HG03571 (cell line): ENCODE results near the gene PRKN.

Experiments
- ATAC-seq: cut with Tn5 transposase; IDR thresholded peaks from one replicate; pipeline ENCODE4 v1.9.1; 2021; ENCODE audit not compliant: unreplicated experiment

PRKN gene

GRCh38 chr6:161696801-161697200 is 1030.8 kb downstream of the PRKN start:
- ATAC-seq = no peak

- ATAC-seq = no peak
Observed at GRCh38 chr6:161694995-161695394, 1032.6 kb downstream of the PRKN start.

- no peak for ATAC-seq
Observed at GRCh38 chr6:161686655-161687054, 1040.9 kb downstream of the PRKN start.

- no peak for ATAC-seq
Observed at GRCh38 chr6:161684731-161685475, 1042.7 kb downstream of the PRKN start.

- ATAC-seq = no peak
Observed at GRCh38 chr6:161683400-161683799, 1044.2 kb downstream of the PRKN start.

GRCh38 chr6:161682982-161683381 is 1044.6 kb downstream of the PRKN start:
- no peak for ATAC-seq

- ATAC-seq = no peak
Observed at GRCh38 chr6:161679980-161680538, 1047.5 kb downstream of the PRKN start.

- no peak for ATAC-seq
Observed at GRCh38 chr6:161677188-161677587, 1050.4 kb downstream of the PRKN start.

GRCh38 chr6:161676586-161676985 is 1051.0 kb downstream of the PRKN start:
- no peak for ATAC-seq

- ATAC-seq = no peak
Observed at GRCh38 chr6:161674930-161675682, 1052.5 kb downstream of the PRKN start.

- no peak for ATAC-seq
Observed at GRCh38 chr6:161673026-161673425, 1054.5 kb downstream of the PRKN start.

GRCh38 chr6:161671117-161671516 is 1056.4 kb downstream of the PRKN start:
- no peak for ATAC-seq

GRCh38 chr6:161668665-161669064 is 1058.9 kb downstream of the PRKN start:
- ATAC-seq = no peak

GRCh38 chr6:161667957-161668356 is 1059.6 kb downstream of the PRKN start:
- ATAC-seq = no peak

- ATAC-seq = no peak
Observed at GRCh38 chr6:161663682-161664081, 1063.9 kb downstream of the PRKN start.

GRCh38 chr6:161660666-161661571 is 1066.6 kb downstream of the PRKN start:
- no peak for ATAC-seq

- ATAC-seq = no peak
Observed at GRCh38 chr6:161658211-161658610, 1069.4 kb downstream of the PRKN start.

GRCh38 chr6:161654209-161654608 is 1073.4 kb downstream of the PRKN start:
- ATAC-seq = no peak

GRCh38 chr6:161651949-161652348 is 1075.6 kb downstream of the PRKN start:
- ATAC-seq = no peak

- no peak for ATAC-seq
Observed at GRCh38 chr6:161649841-161650240, 1077.7 kb downstream of the PRKN start.

- no peak for ATAC-seq
Observed at GRCh38 chr6:161649068-161649467, 1078.5 kb downstream of the PRKN start.
